ENCODE results near the gene CEL.

DNA sequence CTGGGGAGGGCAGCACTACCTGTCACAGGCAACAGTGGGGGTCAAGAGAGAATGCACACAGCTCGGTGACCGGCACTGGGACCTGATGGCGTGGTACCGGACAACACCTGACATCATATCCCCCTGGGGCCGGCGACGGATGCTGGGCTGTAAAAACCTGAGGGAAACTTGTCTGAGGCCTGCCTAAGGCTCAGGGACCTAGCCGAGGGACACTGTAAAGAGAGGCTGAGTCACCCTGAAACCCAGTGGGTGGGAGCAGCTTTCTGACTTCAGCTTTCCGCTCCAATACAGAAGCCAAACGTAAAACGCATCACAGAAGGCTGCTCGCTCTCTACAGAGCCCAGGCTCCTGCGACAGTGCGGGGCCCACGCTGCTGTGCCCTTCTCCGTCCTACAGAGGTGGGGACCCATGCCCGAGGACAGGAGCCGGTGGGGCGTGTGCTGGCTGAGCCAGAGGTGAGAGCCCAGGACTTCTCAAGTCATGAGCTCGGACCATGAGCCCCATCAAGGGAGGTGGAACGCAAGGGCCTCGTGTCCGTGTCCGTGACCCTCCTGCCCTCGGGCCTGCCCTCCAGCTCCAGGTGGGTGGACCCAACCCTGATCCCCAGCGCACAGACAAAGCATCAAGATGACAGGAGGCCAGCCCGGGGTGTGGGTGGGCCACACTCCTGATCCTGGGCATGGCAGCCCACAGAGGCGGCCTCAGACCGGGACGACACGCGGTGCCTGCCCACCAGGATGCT is 54.0 kb downstream of the CEL start:
- TF ChIP-seq CTCF (IDR thresholded peaks at IDR 0.05) = no peak
- TF ChIP-seq POLR2A (IDR thresholded peaks at IDR 0.05) = no peak
